ENCODE measurements around the gene HTR6. TPM values are rescaled to one million over a fixed set of nuclear protein-coding genes. Genes with fewer than 3 reads are reported as not detected.

Gene HTR6
- total RNA-seq, 2 donors from 2014 or later: 0.13 TPM; not detected in 1

DNA sequence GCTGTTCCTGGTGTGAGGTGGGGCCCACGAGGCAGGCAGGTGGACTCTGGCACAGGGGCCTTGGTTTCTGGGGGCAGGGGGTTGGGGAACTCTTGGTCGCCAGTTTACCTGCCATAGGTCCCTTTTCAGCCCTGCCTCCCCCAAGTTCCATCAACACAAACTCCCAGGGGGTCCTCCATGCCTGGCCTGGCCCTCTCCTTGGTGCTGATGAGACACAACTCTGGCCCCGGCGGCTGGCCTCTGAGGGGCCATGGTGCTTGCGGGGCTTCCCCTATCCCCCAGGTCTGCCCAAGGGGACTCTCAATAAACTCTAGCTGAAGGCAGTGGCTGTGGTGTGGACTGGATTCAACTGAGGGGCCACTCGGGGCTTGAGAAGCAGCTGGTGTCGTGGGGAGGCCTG lies 16.0 kb downstream of the HTR6 start:
- H3K27me3 Mint-ChIP-seq: peaks cover 4% of the 10 kb centered on the region
- H3K36me3 Mint-ChIP-seq (ENCODE audit: low read depth): no peaks in the 10 kb centered on the region
- no peak for ATAC-seq (replicated peaks)
- no peaks in the 10 kb centered on the region for H3K9me3 Mint-ChIP-seq
- H3K27ac Mint-ChIP-seq: no peak overlapping the region
- H3K4me1 Mint-ChIP-seq: no peaks in the 10 kb centered on the region
- H3K4me3 Mint-ChIP-seq: no peak overlapping the region

- H3K9me3 Mint-ChIP-seq: no peaks in the 10 kb centered on the region
- peaks cover 2% of the 10 kb centered on the region for H3K27me3 Mint-ChIP-seq
- H3K4me1 Mint-ChIP-seq: no peaks in the 10 kb centered on the region
- H3K4me3 Mint-ChIP-seq: no peak overlapping the region
- H3K27ac Mint-ChIP-seq: no peak overlapping the region
- no peaks in the 10 kb centered on the region for H3K36me3 Mint-ChIP-seq (ENCODE audit: low read depth)
- ATAC-seq (replicated peaks): no peak
Observed at GRCh38 chr1:19682257-19682656, 17.6 kb downstream of the HTR6 start.

GRCh38 chr1:19682901-19683300 lies 18.2 kb downstream of the HTR6 start:
- Mint-ChIP-seq H3K27me3 (no peaks in the 10 kb centered on the region), H3K4me3 (no peak overlapping the region), H3K9me3 (no peaks in the 10 kb centered on the region), H3K27ac (no peak overlapping the region), H3K4me1 (no peaks in the 10 kb centered on the region), H3K36me3 (ENCODE audit: low read depth) (no peaks in the 10 kb centered on the region)
- ATAC-seq (replicated peaks): no peak

GRCh38 chr1:19683351-19683750 lies 18.7 kb downstream of the HTR6 start:
- Mint-ChIP-seq H3K27ac (no peak overlapping the region), H3K4me3 (no peak overlapping the region), H3K4me1 (peaks cover 2% of the 10 kb centered on the region), H3K9me3 (no peaks in the 10 kb centered on the region), H3K36me3 (ENCODE audit: low read depth) (no peaks in the 10 kb centered on the region), H3K27me3 (no peaks in the 10 kb centered on the region)
- no peak for ATAC-seq (replicated peaks)

- no peaks in the 10 kb centered on the region for H3K9me3 Mint-ChIP-seq
- no peaks in the 10 kb centered on the region for H3K27me3 Mint-ChIP-seq
- H3K4me1 Mint-ChIP-seq: peaks cover 4% of the 10 kb centered on the region
- no peak overlapping the region for H3K4me3 Mint-ChIP-seq
- no peaks in the 10 kb centered on the region for H3K36me3 Mint-ChIP-seq (ENCODE audit: low read depth)
- no peak for ATAC-seq (replicated peaks)
- H3K27ac Mint-ChIP-seq: no peak overlapping the region
Observed at GRCh38 chr1:19684677-19685076, 20.0 kb downstream of the HTR6 start.

- Mint-ChIP-seq H3K27me3 (no peaks in the 10 kb centered on the region), H3K4me3 (no peak overlapping the region), H3K4me1 (peaks cover 4% of the 10 kb centered on the region), H3K27ac (no peak overlapping the region), H3K9me3 (no peaks in the 10 kb centered on the region), H3K36me3 (ENCODE audit: low read depth) (no peaks in the 10 kb centered on the region)
- ATAC-seq (replicated peaks): no peak
Observed at GRCh38 chr1:19685994-19686393, 21.3 kb downstream of the HTR6 start.

- ATAC-seq (replicated peaks): no peak
- peaks cover 4% of the 10 kb centered on the region for H3K4me1 Mint-ChIP-seq
- H3K27ac Mint-ChIP-seq: peak overlapping the region; percentile 46
- no peaks in the 10 kb centered on the region for H3K9me3 Mint-ChIP-seq
- H3K36me3 Mint-ChIP-seq (ENCODE audit: low read depth): peaks cover 11% of the 10 kb centered on the region
- no peaks in the 10 kb centered on the region for H3K27me3 Mint-ChIP-seq
- H3K4me3 Mint-ChIP-seq: no peak overlapping the region
Observed at GRCh38 chr1:19687414-19687813, 22.7 kb downstream of the HTR6 start.

GRCh38 chr1:19688041-19688842 lies 23.6 kb downstream of the HTR6 start:
- Mint-ChIP-seq H3K9me3 (no peaks in the 10 kb centered on the region), H3K4me3 (no peak overlapping the region), H3K27me3 (no peaks in the 10 kb centered on the region), H3K36me3 (ENCODE audit: low read depth) (peaks cover 11% of the 10 kb centered on the region), H3K27ac (peak overlapping the region; percentile 46), H3K4me1 (peaks cover 4% of the 10 kb centered on the region)
- peak; percentile 28 for ATAC-seq (replicated peaks)

- ATAC-seq (replicated peaks): no peak
- Mint-ChIP-seq H3K4me1 (peaks cover 4% of the 10 kb centered on the region), H3K36me3 (ENCODE audit: low read depth) (peaks cover 13% of the 10 kb centered on the region), H3K9me3 (no peaks in the 10 kb centered on the region), H3K27ac (no peak overlapping the region), H3K27me3 (no peaks in the 10 kb centered on the region), H3K4me3 (no peak overlapping the region)
Observed at GRCh38 chr1:19689085-19689757, 24.5 kb downstream of the HTR6 start.

- no peak overlapping the region for H3K4me3 Mint-ChIP-seq
- peak; percentile 43 for ATAC-seq (replicated peaks)
- peaks cover 18% of the 10 kb centered on the region for H3K36me3 Mint-ChIP-seq (ENCODE audit: low read depth)
- H3K27ac Mint-ChIP-seq: no peak overlapping the region
- no peaks in the 10 kb centered on the region for H3K9me3 Mint-ChIP-seq
- H3K27me3 Mint-ChIP-seq: no peaks in the 10 kb centered on the region
- H3K4me1 Mint-ChIP-seq: peaks cover 4% of the 10 kb centered on the region
Observed at GRCh38 chr1:19689856-19690255, 25.2 kb downstream of the HTR6 start.

DNA sequence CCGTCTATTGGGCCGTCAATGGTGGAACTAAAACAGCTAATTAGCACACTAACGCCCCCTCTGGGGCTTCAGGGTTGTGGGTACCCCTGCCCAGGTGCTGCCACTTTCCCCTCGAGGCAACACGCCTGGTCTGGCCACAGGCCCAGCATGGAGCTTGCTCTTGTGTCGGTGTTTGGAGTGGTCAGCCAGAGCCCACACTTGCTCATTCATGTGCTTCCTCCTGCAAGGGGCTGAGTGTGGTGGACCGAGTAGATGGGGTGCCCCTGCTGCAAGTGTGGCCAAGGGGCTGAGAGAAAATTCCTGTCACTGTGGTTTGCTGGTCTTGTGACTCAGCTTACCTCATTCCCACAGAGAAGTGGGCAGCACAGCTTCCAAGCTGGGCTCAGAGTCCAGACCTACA lies 25.7 kb downstream of the HTR6 start:
- ATAC-seq (replicated peaks): no peak
- no peaks in the 10 kb centered on the region for H3K9me3 Mint-ChIP-seq
- no peak overlapping the region for H3K4me3 Mint-ChIP-seq
- H3K27ac Mint-ChIP-seq: no peak overlapping the region
- H3K27me3 Mint-ChIP-seq: no peaks in the 10 kb centered on the region
- peaks cover 4% of the 10 kb centered on the region for H3K4me1 Mint-ChIP-seq
- peaks cover 18% of the 10 kb centered on the region for H3K36me3 Mint-ChIP-seq (ENCODE audit: low read depth)

DNA sequence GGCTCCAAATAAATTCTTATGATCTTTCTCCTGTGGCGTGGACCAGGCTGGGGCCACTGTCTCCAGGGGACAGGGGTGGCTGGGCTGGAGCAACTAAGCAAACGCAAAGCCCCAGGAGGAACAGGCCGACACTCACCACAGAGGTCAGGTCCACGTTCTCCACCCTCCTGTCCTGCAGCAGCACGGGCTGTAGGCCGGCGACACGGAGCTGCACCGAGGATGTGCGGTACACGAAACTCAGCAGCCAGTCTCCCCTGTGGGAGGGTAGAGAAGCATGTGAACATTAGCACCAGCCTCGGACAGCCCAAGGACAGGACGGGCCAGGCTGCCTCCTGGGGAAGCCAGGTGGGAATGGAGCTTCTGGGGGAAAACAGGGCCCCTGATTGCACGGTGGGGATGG lies 29.6 kb downstream of the HTR6 start:
- Mint-ChIP-seq H3K27me3 (no peaks in the 10 kb centered on the region), H3K4me3 (no peak overlapping the region), H3K27ac (no peak overlapping the region), H3K36me3 (ENCODE audit: low read depth) (peaks cover 18% of the 10 kb centered on the region), H3K9me3 (no peaks in the 10 kb centered on the region), H3K4me1 (no peaks in the 10 kb centered on the region)
- ATAC-seq (replicated peaks): no peak

GRCh38 chr1:19695772-19696171 lies 31.1 kb downstream of the HTR6 start:
- Mint-ChIP-seq H3K36me3 (ENCODE audit: low read depth) (peaks cover 23% of the 10 kb centered on the region), H3K4me3 (no peak overlapping the region), H3K9me3 (no peaks in the 10 kb centered on the region), H3K27me3 (no peaks in the 10 kb centered on the region), H3K27ac (no peak overlapping the region), H3K4me1 (no peaks in the 10 kb centered on the region)
- ATAC-seq (replicated peaks): no peak

- ATAC-seq (replicated peaks): no peak
- Mint-ChIP-seq H3K4me1 (no peaks in the 10 kb centered on the region), H3K36me3 (ENCODE audit: low read depth) (peaks cover 15% of the 10 kb centered on the region), H3K9me3 (no peaks in the 10 kb centered on the region), H3K4me3 (no peak overlapping the region), H3K27me3 (no peaks in the 10 kb centered on the region), H3K27ac (no peak overlapping the region)
Observed at GRCh38 chr1:19696820-19697219, 32.1 kb downstream of the HTR6 start.

GRCh38 chr1:19698181-19698580 lies 33.5 kb downstream of the HTR6 start:
- no peak overlapping the region for H3K27ac Mint-ChIP-seq
- H3K36me3 Mint-ChIP-seq (ENCODE audit: low read depth): peaks cover 13% of the 10 kb centered on the region
- H3K4me3 Mint-ChIP-seq: no peak overlapping the region
- no peak for ATAC-seq (replicated peaks)
- H3K27me3 Mint-ChIP-seq: no peaks in the 10 kb centered on the region
- H3K4me1 Mint-ChIP-seq: no peaks in the 10 kb centered on the region
- H3K9me3 Mint-ChIP-seq: no peaks in the 10 kb centered on the region

Data from activated T-helper 17 cell treated with anti-CD3 and anti-CD28 coated beads, Interleukin-2, amount 50 U/mL, for 72 hours (primary cell).